CD4-positive, CD25-positive, alpha-beta regulatory T cell (primary cell): ENCODE measurements around the gene MAG. TPM values are rescaled to one million over a fixed set of nuclear protein-coding genes. Genes with fewer than 3 reads are reported as not detected.

Experiments
- ATAC-seq, 2 donors: fragments of 150-1000 bp; cut with Tn5 transposase; one replicate each; pipeline ENCODE4 v1.10.0; 2021; ENCODE audit warnings: low read depth in 2 of 2, moderate number of reproducible peaks in 2 of 2, moderate library complexity in 1 of 2
- DNase-seq, 3 donors: peaks; one replicate each; pipeline versions ENCODE4 v3.0.0 to v3.0.0-alpha.2; 2012 to 2022; ENCODE audit warnings: mixed read lengths in 1 of 3
- H3K27ac ChIP-seq: one replicate; pipeline ENCODE4 v1.7.0; 2013; ENCODE audit warnings: mild to moderate bottlenecking, low read length; ENCODE audit not compliant: insufficient read depth, poor library complexity, severe bottlenecking
- H3K27me3 ChIP-seq: one replicate; pipeline ENCODE4 v1.7.0; 2013; ENCODE audit warnings: low read length; ENCODE audit not compliant: control insufficient read depth, insufficient read depth
- H3K36me3 ChIP-seq: one replicate; pipeline ENCODE4 v1.7.0; 2013; ENCODE audit warnings: mild to moderate bottlenecking, low read length, moderate library complexity; ENCODE audit not compliant: control insufficient read depth, insufficient read depth
- H3K4me1 ChIP-seq: 2 replicates; pipeline ENCODE4 v1.7.0; 2013; ENCODE audit warnings: mild to moderate bottlenecking, low read length; ENCODE audit not compliant: insufficient read depth, control insufficient read depth, poor library complexity, severe bottlenecking
- H3K4me3 ChIP-seq: one replicate; pipeline ENCODE4 v1.7.0; 2013; ENCODE audit warnings: low read depth, mild to moderate bottlenecking, low read length, moderate library complexity
- H3K9me3 ChIP-seq, 2 experiments: 1 replicate in 1 of 2; 2 replicates in 1 of 2; pipeline ENCODE4 v1.7.0; 2013; ENCODE audit warnings: low read length in 2 of 2, mild to moderate bottlenecking in 1 of 2, moderate library complexity in 1 of 2; ENCODE audit not compliant: control insufficient read depth in 2 of 2
- H3K27ac Mint-ChIP-seq, 3 donors: one replicate each; pipeline ENCODE4 v1.8.0; 2020 to 2022; ENCODE audit warnings: mild to moderate bottlenecking in 3 of 3, mixed read lengths in 3 of 3, moderate library complexity in 2 of 3
- H3K27me3 Mint-ChIP-seq: one replicate; pipeline ENCODE4 v1.8.0; 2022; ENCODE audit warnings: mild to moderate bottlenecking, mixed read lengths
- H3K36me3 Mint-ChIP-seq: one replicate; pipeline ENCODE4 v1.8.0; 2020; ENCODE audit warnings: mixed read lengths
- H3K4me1 Mint-ChIP-seq, 4 donors: one replicate each; pipeline ENCODE4 v1.8.0; 2020 to 2022; ENCODE audit warnings: mixed read lengths in 4 of 4, mild to moderate bottlenecking in 1 of 4
- H3K4me3 Mint-ChIP-seq, 4 donors: one replicate each; pipeline ENCODE4 v1.8.0; 2020 to 2022; ENCODE audit warnings: mild to moderate bottlenecking in 4 of 4, mixed read lengths in 4 of 4, moderate library complexity in 3 of 4
- H3K9me3 Mint-ChIP-seq, 7 donors: one replicate each; pipeline ENCODE4 v1.8.0; 2020 to 2022; ENCODE audit warnings: mixed read lengths in 7 of 7, mild to moderate bottlenecking in 3 of 7, moderate library complexity in 2 of 7
- polyA plus RNA-seq, 4 donors: library from polyadenylated mRNA; unstranded; fragments of 300-500 nt; fragmentation: Illumina TruSeq; gene quantifications; one replicate each; pipeline ENCODE4 v1.2.3, GENCODE V29; 2021
- total RNA-seq: library from RNA; stranded (reverse); gene quantifications from one replicate; pipeline ENCODE4 v1.2.3, GENCODE V29; 2022

The MAG gene
- total and polyA plus RNA-seq, 5 donors from 2014 or later = 0.16 to 0.28 TPM; not detected in 3

DNA sequence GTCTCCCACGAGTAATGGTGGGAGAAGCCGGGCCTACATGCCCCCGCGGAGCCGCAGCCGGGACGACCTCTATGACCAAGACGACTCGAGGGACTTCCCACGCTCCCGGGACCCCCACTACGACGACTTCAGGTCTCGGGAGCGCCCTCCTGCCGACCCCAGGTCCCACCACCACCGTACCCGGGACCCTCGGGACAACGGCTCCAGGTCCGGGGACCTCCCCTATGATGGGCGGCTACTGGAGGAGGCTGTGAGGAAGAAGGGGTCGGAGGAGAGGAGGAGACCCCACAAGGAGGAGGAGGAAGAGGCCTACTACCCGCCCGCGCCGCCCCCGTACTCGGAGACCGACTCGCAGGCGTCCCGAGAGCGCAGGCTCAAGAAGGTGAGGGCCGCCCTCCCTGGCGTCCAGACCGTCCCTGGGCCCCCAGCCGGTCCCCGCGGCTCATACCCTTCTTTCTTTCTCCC is 24.6 kb upstream of the MAG start:
- ATAC-seq (peak; percentile 3), DNase-seq (peak in 2 of 3 donors; percentile 18 to 24)
- no peaks in the 10 kb centered on the region for H3K9me3 ChIP-seq
- Mint-ChIP-seq H3K4me1 (peaks cover 0 to 46% (median 13%) of the 10 kb centered on the region in 4 donors), H3K27me3 (no peaks in the 10 kb centered on the region), H3K9me3 (no peaks in the 10 kb centered on the region), H3K4me3 (peak overlapping the region; percentile 90 to 96 (median 93)), H3K36me3 (peaks cover 30% of the 10 kb centered on the region), H3K27ac (peak overlapping the region; percentile 86 to 99 (median 92))
- peaks cover 22% of the 10 kb centered on the region for H3K4me1 ChIP-seq
- peak overlapping the region; percentile 79 for H3K27ac ChIP-seq
- no peaks in the 10 kb centered on the region for H3K27me3 ChIP-seq
- peaks cover 27% of the 10 kb centered on the region for H3K36me3 ChIP-seq
- H3K4me3 ChIP-seq = peak overlapping the region; percentile 79

GRCh38 chr19:35267818-35268535 is 24.0 kb upstream of the MAG start:
- peaks cover 1 to 47% (median 13%) of the 10 kb centered on the region in 4 donors for H3K4me1 Mint-ChIP-seq
- peaks cover 22% of the 10 kb centered on the region for H3K4me1 ChIP-seq
- no peaks in the 10 kb centered on the region for H3K27me3 Mint-ChIP-seq

DNA sequence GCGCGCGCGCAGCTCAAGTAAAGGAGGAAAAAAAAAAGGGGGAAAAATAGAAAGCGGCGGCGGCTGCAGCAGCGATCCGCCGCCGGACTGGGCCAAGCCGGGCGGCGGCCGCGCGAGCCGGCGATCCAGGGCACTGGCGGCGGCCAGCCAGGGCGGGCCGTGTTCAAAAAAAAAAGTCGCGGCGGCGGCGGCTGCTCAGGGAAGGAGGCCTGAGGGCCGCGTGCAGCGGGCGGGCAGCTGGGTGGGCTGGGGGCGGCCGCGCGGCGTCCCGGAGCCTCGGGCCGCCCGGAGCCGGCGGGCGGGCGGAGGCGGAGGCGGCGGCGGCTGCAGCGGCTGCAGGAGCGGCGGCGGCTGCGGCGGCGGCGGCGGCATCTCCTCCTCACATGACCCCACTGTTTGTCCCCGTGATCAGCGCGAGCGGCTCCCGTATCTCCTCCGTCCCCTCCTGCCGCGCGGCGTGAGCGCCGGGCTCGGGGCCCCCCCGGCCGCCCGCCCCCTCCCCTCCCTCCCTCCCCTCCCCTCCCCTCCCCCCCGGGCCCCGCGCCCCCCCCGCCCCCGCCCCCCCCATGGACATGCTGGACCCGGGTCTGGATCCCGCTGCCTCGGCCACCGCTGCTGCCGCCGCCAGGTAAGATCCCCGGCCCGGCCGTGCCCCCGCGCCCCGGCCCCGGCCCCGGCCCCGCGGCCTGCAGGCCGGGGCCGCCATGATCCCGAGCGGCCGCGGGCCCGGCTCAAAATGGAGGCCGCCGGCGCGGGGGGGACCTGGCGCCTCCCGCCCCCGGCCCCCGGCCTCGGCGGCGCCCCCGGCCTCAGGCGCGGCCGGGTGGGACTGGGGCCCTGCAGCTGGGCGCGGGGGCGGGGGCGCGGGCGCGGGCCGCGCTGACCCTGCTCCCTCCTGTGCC is 23.2 kb upstream of the MAG start, which contains the start of gene USF2:
Gene USF2 (plus strand): TSS at position 427 of the 902 bp plus-strand sequence. CDS start 140 bp downstream, at position 567.
- Histone ChIP-seq H3K9me3 (no peaks in the 10 kb centered on the region), H3K4me3 (peak within 1 kb of the TSS; percentile 79), H3K27ac (peak within 1 kb of the TSS; percentile 79), H3K27me3 (no peaks in the 10 kb centered on the region), H3K4me1 (peaks cover 22% of the 10 kb centered on the region), H3K36me3 (peaks cover 35% of the 10 kb centered on the region)
- H3K4me1 Mint-ChIP-seq = peaks cover 6 to 52% (median 15%) of the 10 kb centered on the region in 4 donors
- peak within 1 kb of the TSS; percentile 90 to 96 (median 93) for H3K4me3 Mint-ChIP-seq
- H3K27ac Mint-ChIP-seq = peak within 1 kb of the TSS; percentile 86 to 99 (median 92)
- H3K36me3 Mint-ChIP-seq = peaks cover 37% of the 10 kb centered on the region
- DNase-seq (peak; percentile 62 to 83 (median 67)), ATAC-seq (peak; percentile 22 to 34)
- H3K27me3 Mint-ChIP-seq = no peaks in the 10 kb centered on the region
- no peaks in the 10 kb centered on the region for H3K9me3 Mint-ChIP-seq

More at GRCh38 chr19:35267818-35268535, 24.0 kb upstream of the MAG start:
- peak overlapping the region; percentile 79 for H3K27ac ChIP-seq
- H3K4me3 ChIP-seq = peak overlapping the region; percentile 79
- ATAC-seq (peak; percentile 62 to 63), DNase-seq (peak; percentile 65 to 83 (median 80))
- Mint-ChIP-seq H3K4me3 (peak overlapping the region; percentile 90 to 96 (median 93)), H3K27ac (peak overlapping the region; percentile 86 to 99 (median 92)), H3K36me3 (peaks cover 30% of the 10 kb centered on the region), H3K9me3 (no peaks in the 10 kb centered on the region)
- no peaks in the 10 kb centered on the region for H3K9me3 ChIP-seq
- H3K36me3 ChIP-seq = peaks cover 29% of the 10 kb centered on the region
- no peaks in the 10 kb centered on the region for H3K27me3 ChIP-seq

DNA sequence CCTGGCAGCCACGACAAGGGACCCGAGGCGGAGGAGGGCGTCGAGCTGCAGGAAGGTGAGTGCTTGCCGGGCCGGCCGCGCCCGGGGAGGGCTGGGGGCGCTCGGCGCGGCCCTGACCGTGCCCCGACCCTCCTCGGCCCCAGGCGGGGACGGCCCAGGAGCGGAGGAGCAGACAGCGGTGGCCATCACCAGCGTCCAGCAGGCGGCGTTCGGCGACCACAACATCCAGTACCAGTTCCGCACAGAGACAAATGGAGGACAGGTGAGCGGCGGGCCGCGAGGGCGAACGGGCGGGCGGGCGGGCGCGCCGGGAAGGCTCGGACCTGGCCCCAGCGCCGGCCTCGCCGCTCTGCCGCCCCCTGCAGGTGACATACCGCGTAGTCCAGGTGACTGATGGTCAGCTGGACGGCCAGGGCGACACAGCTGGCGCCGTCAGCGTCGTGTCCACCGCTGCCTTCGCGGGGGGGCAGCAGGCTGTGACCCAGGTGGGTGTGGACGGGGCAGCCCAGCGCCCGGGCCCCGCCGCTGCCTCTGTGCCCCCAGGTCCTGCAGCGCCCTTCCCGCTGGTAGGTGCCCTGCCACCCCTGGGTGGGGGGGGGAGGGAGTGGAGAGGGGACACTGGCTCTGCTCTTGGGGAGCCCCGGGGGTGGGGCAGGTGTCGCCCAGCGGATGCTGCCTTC is 22.4 kb upstream of the MAG start:
- DNase-seq = peak; percentile 63 to 76 (median 76)
- peaks cover 36% of the 10 kb centered on the region for H3K36me3 ChIP-seq
- H3K9me3 ChIP-seq = no peaks in the 10 kb centered on the region
- H3K27me3 Mint-ChIP-seq = no peaks in the 10 kb centered on the region
- H3K27me3 ChIP-seq = no peaks in the 10 kb centered on the region
- H3K4me1 Mint-ChIP-seq = peaks cover 10 to 55% (median 19%) of the 10 kb centered on the region in 4 donors
- H3K4me3 ChIP-seq = peak overlapping the region; percentile 53
- H3K27ac Mint-ChIP-seq = peak overlapping the region; percentile 71 to 82 (median 79)
- peak; percentile 59 for ATAC-seq
- no peaks in the 10 kb centered on the region for H3K9me3 Mint-ChIP-seq
- peak overlapping the region; percentile 69 for H3K27ac ChIP-seq
- H3K4me1 ChIP-seq = peaks cover 22% of the 10 kb centered on the region
- H3K36me3 Mint-ChIP-seq = peaks cover 40% of the 10 kb centered on the region
- H3K4me3 Mint-ChIP-seq = peak overlapping the region in 3 of 4 donors; percentile 82 to 95 (median 86)

DNA sequence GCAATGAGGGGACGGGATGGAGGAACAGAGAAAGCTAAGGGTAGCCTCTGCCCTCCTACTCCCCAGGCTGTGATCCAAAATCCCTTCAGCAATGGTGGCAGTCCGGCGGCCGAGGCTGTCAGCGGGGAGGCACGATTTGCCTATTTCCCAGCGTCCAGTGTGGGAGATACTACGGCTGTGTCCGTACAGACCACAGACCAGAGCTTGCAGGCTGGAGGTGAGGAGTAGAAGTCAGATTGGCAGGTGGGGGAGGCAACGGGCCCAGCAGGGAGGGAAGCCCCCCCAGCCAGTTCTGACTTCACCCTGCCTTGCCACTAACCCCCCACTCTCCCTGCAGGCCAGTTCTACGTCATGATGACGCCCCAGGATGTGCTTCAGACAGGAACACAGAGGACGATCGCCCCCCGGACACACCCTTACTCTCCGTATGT is 21.6 kb upstream of the MAG start:
- H3K9me3 ChIP-seq = no peaks in the 10 kb centered on the region
- H3K27ac ChIP-seq = no peak overlapping the region
- Mint-ChIP-seq H3K4me1 (peaks cover 10 to 48% (median 18%) of the 10 kb centered on the region in 4 donors), H3K27me3 (no peaks in the 10 kb centered on the region), H3K9me3 (no peaks in the 10 kb centered on the region), H3K4me3 (peak overlapping the region; percentile 74 to 95 (median 82)), H3K27ac (peak overlapping the region in 2 of 3 donors; percentile 79 to 82), H3K36me3 (peaks cover 39% of the 10 kb centered on the region)
- H3K4me1 ChIP-seq = peaks cover 22% of the 10 kb centered on the region
- peak overlapping the region; percentile 53 for H3K4me3 ChIP-seq
- DNase-seq = no peak
- no peaks in the 10 kb centered on the region for H3K27me3 ChIP-seq
- no peak for ATAC-seq
- H3K36me3 ChIP-seq = peaks cover 39% of the 10 kb centered on the region

DNA sequence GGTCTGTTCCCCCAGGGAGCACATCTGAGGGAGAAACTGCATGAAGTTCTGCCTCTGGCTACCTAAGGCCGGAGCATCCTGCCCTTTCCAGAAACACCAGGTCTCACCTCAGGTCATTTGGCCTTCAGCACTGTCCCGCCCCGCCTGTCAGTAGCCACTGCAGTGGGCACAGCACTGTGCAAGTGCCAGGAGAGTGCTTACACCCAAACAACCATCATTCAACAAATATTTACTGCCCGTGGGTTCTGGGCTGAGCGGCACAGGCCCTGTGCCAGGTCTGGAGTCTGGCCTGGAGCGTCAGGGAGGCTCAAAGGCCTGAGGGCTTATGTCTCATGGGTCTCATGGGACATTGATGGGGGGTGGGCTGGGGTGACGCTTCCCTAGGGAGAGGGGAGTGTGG is 20.4 kb upstream of the MAG start:
- Histone ChIP-seq H3K4me3 (no peak overlapping the region), H3K27ac (no peak overlapping the region), H3K36me3 (peaks cover 45% of the 10 kb centered on the region), H3K4me1 (peaks cover 18% of the 10 kb centered on the region), H3K27me3 (no peaks in the 10 kb centered on the region), H3K9me3 (no peaks in the 10 kb centered on the region)
- no peak for DNase-seq
- peaks cover 38% of the 10 kb centered on the region for H3K36me3 Mint-ChIP-seq
- ATAC-seq = no peak
- H3K9me3 Mint-ChIP-seq = no peaks in the 10 kb centered on the region
- H3K27me3 Mint-ChIP-seq = no peaks in the 10 kb centered on the region
- peak overlapping the region; percentile 11 to 92 (median 67) for H3K27ac Mint-ChIP-seq
- H3K4me1 Mint-ChIP-seq = peaks cover 11 to 38% (median 19%) of the 10 kb centered on the region in 4 donors
- H3K4me3 Mint-ChIP-seq = peak overlapping the region; percentile 64 to 95 (median 74)
